ENCODE data around the gene ITM2A.

GRCh38 chrX:79325263-79325958 lies 41.7 kb downstream of the ITM2A start:
- no peak for TF ChIP-seq CTCF (IDR thresholded peaks at IDR 0.05 in 4 of 5, conservative IDR thresholded peaks at IDR 0.05 in 1 of 5)
- no peak for TF ChIP-seq POLR2A (IDR thresholded peaks at IDR 0.05)

All from gastrocnemius medialis (tissue), 4 donors.